ENCODE results near the gene MYOZ2.

Gene MYOZ2

DNA sequence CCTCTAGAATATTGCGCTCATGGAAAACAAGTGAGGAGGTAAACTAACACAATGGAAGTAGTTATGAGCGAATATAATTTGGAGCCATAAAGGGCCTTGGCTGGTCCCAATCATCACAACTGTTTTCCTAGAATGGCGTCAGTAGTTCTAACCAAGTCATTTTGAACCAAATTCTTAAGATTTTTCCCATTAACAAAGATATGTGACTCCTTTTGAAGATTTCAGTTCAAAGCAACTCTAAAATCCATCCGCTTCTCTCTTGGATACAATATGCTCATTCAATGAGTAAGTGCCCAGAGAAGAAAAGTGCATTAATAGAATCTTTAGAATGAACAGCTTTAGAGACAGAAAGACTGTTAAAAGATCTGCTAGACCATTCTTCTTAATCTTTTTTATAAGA, 19.6 kb upstream of the MYOZ2 start:
- H2AFZ ChIP-seq (ENCODE audit: low read depth, low read length): no peak overlapping the region
- H3K79me2 ChIP-seq (ENCODE audit: insufficient read depth, low read length): no peaks in the 10 kb centered on the region
- no peaks in the 10 kb centered on the region for H3K27me3 ChIP-seq (ENCODE audit: insufficient read depth, low read length, poor library complexity)
- H3K27ac ChIP-seq (ENCODE audit: low read length): no peak overlapping the region
- H3K4me2 ChIP-seq (ENCODE audit: insufficient read depth, low read length): no peak overlapping the region
- H3K9me3 ChIP-seq (ENCODE audit: insufficient read depth, low read length, severe bottlenecking): no peaks in the 10 kb centered on the region
- no peaks in the 10 kb centered on the region for H4K20me1 ChIP-seq (ENCODE audit: insufficient read depth, low read length)
- ATAC-seq (ENCODE audit: insufficient read depth, low read depth): no peak
- DNase-seq: no peak
- peaks cover 3% of the 10 kb centered on the region; the same call in 1 of the 2 replicates for H3K4me1 ChIP-seq (ENCODE audit: insufficient read depth, low read length)
- TF ChIP-seq EZH2 (IDR thresholded peaks at IDR 0.05; ENCODE audit: borderline replicate concordance, low read depth, low read length, severe bottlenecking) (no peak), CTCF (IDR thresholded peaks at IDR 0.05; ENCODE audit: borderline replicate concordance, extremely low read depth, low read length, poor library complexity, severe bottlenecking) (no peak)
- H3K9ac ChIP-seq (ENCODE audit: low read depth, low read length): no peak overlapping the region
- no peak overlapping the region for H3K4me3 ChIP-seq (ENCODE audit: low read depth in 1 of 2, low read length in 2 of 2)
- H3K36me3 ChIP-seq (ENCODE audit: insufficient read depth, low read length): no peaks in the 10 kb centered on the region

GRCh38 chr4:119116925-119117900, 18.4 kb upstream of the MYOZ2 start:
- ATAC-seq (ENCODE audit: insufficient read depth, low read depth): no peak
- TF ChIP-seq CTCF (IDR thresholded peaks at IDR 0.05; ENCODE audit: borderline replicate concordance, extremely low read depth, low read length, poor library complexity, severe bottlenecking) (no peak), EZH2 (IDR thresholded peaks at IDR 0.05; ENCODE audit: borderline replicate concordance, low read depth, low read length, severe bottlenecking) (no peak)
- no peak overlapping the region for H2AFZ ChIP-seq (ENCODE audit: low read depth, low read length)

GRCh38 chr4:119118397-119118796, 17.2 kb upstream of the MYOZ2 start:
- TF ChIP-seq CTCF (IDR thresholded peaks at IDR 0.05; ENCODE audit: borderline replicate concordance, extremely low read depth, low read length, poor library complexity, severe bottlenecking) (no peak), EZH2 (IDR thresholded peaks at IDR 0.05; ENCODE audit: borderline replicate concordance, low read depth, low read length, severe bottlenecking) (no peak)
- Histone ChIP-seq H2AFZ (ENCODE audit: low read depth, low read length) (no peak overlapping the region), H3K27ac (ENCODE audit: low read length) (no peak overlapping the region), H3K27me3 (ENCODE audit: insufficient read depth, low read length, poor library complexity) (no peaks in the 10 kb centered on the region), H3K36me3 (ENCODE audit: insufficient read depth, low read length) (no peaks in the 10 kb centered on the region), H3K79me2 (ENCODE audit: insufficient read depth, low read length) (no peaks in the 10 kb centered on the region), H3K4me1 (ENCODE audit: insufficient read depth, low read length) (peaks cover under 1% of the 10 kb centered on the region; the same call in 1 of the 2 replicates), H3K9ac (ENCODE audit: low read depth, low read length) (no peak overlapping the region), H3K9me3 (ENCODE audit: insufficient read depth, low read length, severe bottlenecking) (no peaks in the 10 kb centered on the region), H4K20me1 (ENCODE audit: insufficient read depth, low read length) (no peaks in the 10 kb centered on the region), H3K4me2 (ENCODE audit: insufficient read depth, low read length) (no peak overlapping the region), H3K4me3 (ENCODE audit: low read depth in 1 of 2, low read length in 2 of 2) (no peak overlapping the region)
- no peak for DNase-seq
- no peak for ATAC-seq (ENCODE audit: insufficient read depth, low read depth)

More at GRCh38 chr4:119116925-119117900, 18.4 kb upstream of the MYOZ2 start:
- H3K4me2 ChIP-seq (ENCODE audit: insufficient read depth, low read length): no peak overlapping the region
- no peak overlapping the region for H3K4me3 ChIP-seq (ENCODE audit: low read depth in 1 of 2, low read length in 2 of 2)
- no peak for DNase-seq
- H3K27ac ChIP-seq (ENCODE audit: low read length): no peak overlapping the region
- H3K36me3 ChIP-seq (ENCODE audit: insufficient read depth, low read length): no peaks in the 10 kb centered on the region
- no peaks in the 10 kb centered on the region for H3K27me3 ChIP-seq (ENCODE audit: insufficient read depth, low read length, poor library complexity)
- no peaks in the 10 kb centered on the region for H3K9me3 ChIP-seq (ENCODE audit: insufficient read depth, low read length, severe bottlenecking)
- H4K20me1 ChIP-seq (ENCODE audit: insufficient read depth, low read length): no peaks in the 10 kb centered on the region
- H3K9ac ChIP-seq (ENCODE audit: low read depth, low read length): no peak overlapping the region
- no peaks in the 10 kb centered on the region for H3K79me2 ChIP-seq (ENCODE audit: insufficient read depth, low read length)
- peaks cover 3% of the 10 kb centered on the region; the same call in 1 of the 2 replicates for H3K4me1 ChIP-seq (ENCODE audit: insufficient read depth, low read length)

Measured in DND-41 (cell line).